Heart right ventricle (tissue), 16 donors: ENCODE data around the gene SENP6. TPM values are rescaled to one million over a fixed set of nuclear protein-coding genes. Genes with fewer than 3 reads are reported as not detected.
"Not testable (repeated sequence)": the region's sequence is repeated elsewhere in the genome, so short reads cannot be mapped to it uniquely, and the experiment has no call there.

Experiments
- ATAC-seq, 8 donors: fragments of 200-7000 bp; cut with Tn5 transposase; one replicate each; pipeline ENCODE4 v1.9.1; 2020; ENCODE audit warnings: mild to moderate bottlenecking in 8 of 8, moderate library complexity in 8 of 8, moderate number of reproducible peaks in 1 of 8
- DNase-seq, 2 donors: peaks; one replicate each; pipeline ENCODE4 v3.0.0-alpha.2; 2020
- H3K27ac ChIP-seq, 10 donors: fragments of 200-600 bp; sonication (generic) in 2 of 10; one replicate each; pipeline versions ENCODE4 v1.5.0 to v1.8.0; 2020 to 2022; ENCODE audit warnings: mild to moderate bottlenecking in 3 of 10
- H3K27me3 ChIP-seq, 7 donors: fragments of 200-600 bp; one replicate each; pipeline ENCODE4 v1.8.0; 2021 to 2022; ENCODE audit warnings: mild to moderate bottlenecking in 2 of 7
- H3K36me3 ChIP-seq, 9 donors: fragments of 200-600 bp; sonication (generic) in 1 of 9; one replicate each; pipeline versions ENCODE4 v1.5.0 to v1.8.0; 2020 to 2022; ENCODE audit warnings: mild to moderate bottlenecking in 2 of 9
- H3K4me1 ChIP-seq, 9 donors: fragments of 200-600 bp; sonication (generic) in 1 of 9; one replicate each; pipeline versions ENCODE4 v1.5.0 to v1.8.0; 2020 to 2022; ENCODE audit warnings: mild to moderate bottlenecking in 4 of 9
- H3K4me3 ChIP-seq, 10 donors: fragments of 200-600 bp; sonication (generic) in 2 of 10; one replicate each; pipeline versions ENCODE4 v1.5.0 to v1.8.0; 2020 to 2022; ENCODE audit warnings: mild to moderate bottlenecking in 7 of 10, moderate library complexity in 2 of 10
- H3K9me3 ChIP-seq, 11 donors: fragments of 200-600 bp in 10 of 11; sonication (generic) in 2 of 11; one replicate each; pipeline versions ENCODE4 v1.5.0 to v1.8.0; 2013 to 2022; ENCODE audit warnings: mild to moderate bottlenecking in 2 of 11, control low read depth in 1 of 11, moderate library complexity in 1 of 11
- WGBS, 2 donors: extraction: QIAGEN DNeasy Blood & Tissue Kit; methylation state at CpG; one replicate each; pipeline ENCODE4 v1.1.7; 2013; ENCODE audit warnings: inconsistent platforms in 1 of 2; 5-methylcytosine and 5-hydroxymethylcytosine counted together
- intact Hi-C, 10 donors: fragments of 100-400 bp; cut with DNase I; formaldehyde crosslinking; loops; one replicate each; pipeline versions ENCODE4 v1.11.1 to v1.14.2; 2022
- polyA plus RNA-seq, 2 donors: library from polyadenylated mRNA; stranded (reverse); fragments of 200-250 nt; gene quantifications; one replicate each; pipeline ENCODE4 v1.2.3, GENCODE V29; 2013
- total RNA-seq, 10 donors: library from RNA; stranded (reverse); fragmentation: NEBNext Ultra II Directional in 3 of 10; extraction: Animal tissue kit (Norgen Biotek cat#: 25700) in 3 of 10; gene quantifications; one replicate each; pipeline versions ENCODE4 v1.2.1 to v1.2.4, GENCODE V29; 2021 to 2023
- TF ChIP-seq, protein P1 (sequence below), 9 donors: fragments of 200-600 bp; sonication (generic) in 2 of 9; IDR thresholded peaks; one replicate each; pipeline versions ENCODE4 v1.5.0 to v1.8.0; 2021 to 2022; ENCODE audit warnings: antibody characterized with exemption in 9 of 9, mild to moderate bottlenecking in 5 of 9, moderate library complexity in 1 of 9
- donor health status: Arrhythmogenic right ventricular cardiomyopathy.
- donor health status: ischemic (EF 13 %, LVEDD 7.1; RV severe dilation, severe dysfunction).
- donor health status: healthy with polysubstance abuse.
- donor health status: DM: no; HTN: yes; CAD: no.
- donor health status: DM: no; HTN: no; CAD: no.
- donor health status: ischemic (EF 25% LVEDD 6.9; RV normal size, moderate dysfunction).
- donor health status: ischemic (EF 25% LVEDD 5.7; RV mildly dilated, moderate dysfunction).
- donor health status: healthy.
- donor health status: DM: yes; HTN: yes; CAD: no.
- donor health status: Ischemic cardiomyopathy.
- donor health status: ischemic (EF 35%, LVEDD 5.7; RV mildly dilated, moderate dysfunction).
- donor health status: nonischemic (EF 11% LVEDD 7.7; RV severe dilation, severe dysfunction).
- donor health status: DM: yes; HTN: yes; CAD: no.
- donor health status: PGD.
- donor health status: ischemic (EF 29% LVEDD 5.4; RV normal size, mild dysfunction).
- donor health status: nonischemic (EF 23%, LVEDD 6.1; RV moderate dilation, normal function).

Gene SENP6
- total and polyA plus RNA-seq, 12 donors, result 14.1 to 72.5 (median 62.2) TPM

DNA sequence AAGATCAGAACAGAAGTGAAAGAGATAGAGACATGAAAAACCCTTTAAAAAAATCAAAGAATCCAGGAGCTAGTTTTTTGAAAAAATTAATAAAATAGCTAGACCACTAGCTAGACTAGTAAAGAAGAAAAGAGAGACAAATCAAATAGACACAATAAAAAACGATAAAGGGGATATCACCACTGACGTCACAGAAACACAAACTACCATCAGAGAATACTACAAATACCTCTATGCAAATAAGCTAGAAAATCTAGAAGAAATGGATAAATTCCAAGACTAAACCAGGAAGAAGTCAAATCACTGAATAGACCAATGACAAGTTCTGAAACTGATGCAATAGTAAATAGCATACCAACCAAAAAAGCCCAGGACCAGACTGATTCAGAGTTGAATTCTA lies 29.6 kb upstream of the SENP6 start:
- WGBS, 2 donors, result 92% methylated on average over 2 of the region's 2 CpGs
- no peaks in the 10 kb centered on the region for H3K4me1 ChIP-seq
- H3K27ac ChIP-seq, result no peak overlapping the region
- H3K27me3 ChIP-seq, result no peaks in the 10 kb centered on the region
- DNase-seq, result no peak
- no peaks in the 10 kb centered on the region for H3K9me3 ChIP-seq
- no peak overlapping the region for H3K4me3 ChIP-seq
- no peak for ATAC-seq
- intact Hi-C loops, result no loop called here
- no peaks in the 10 kb centered on the region for H3K36me3 ChIP-seq
- TF ChIP-seq, protein P1, sequence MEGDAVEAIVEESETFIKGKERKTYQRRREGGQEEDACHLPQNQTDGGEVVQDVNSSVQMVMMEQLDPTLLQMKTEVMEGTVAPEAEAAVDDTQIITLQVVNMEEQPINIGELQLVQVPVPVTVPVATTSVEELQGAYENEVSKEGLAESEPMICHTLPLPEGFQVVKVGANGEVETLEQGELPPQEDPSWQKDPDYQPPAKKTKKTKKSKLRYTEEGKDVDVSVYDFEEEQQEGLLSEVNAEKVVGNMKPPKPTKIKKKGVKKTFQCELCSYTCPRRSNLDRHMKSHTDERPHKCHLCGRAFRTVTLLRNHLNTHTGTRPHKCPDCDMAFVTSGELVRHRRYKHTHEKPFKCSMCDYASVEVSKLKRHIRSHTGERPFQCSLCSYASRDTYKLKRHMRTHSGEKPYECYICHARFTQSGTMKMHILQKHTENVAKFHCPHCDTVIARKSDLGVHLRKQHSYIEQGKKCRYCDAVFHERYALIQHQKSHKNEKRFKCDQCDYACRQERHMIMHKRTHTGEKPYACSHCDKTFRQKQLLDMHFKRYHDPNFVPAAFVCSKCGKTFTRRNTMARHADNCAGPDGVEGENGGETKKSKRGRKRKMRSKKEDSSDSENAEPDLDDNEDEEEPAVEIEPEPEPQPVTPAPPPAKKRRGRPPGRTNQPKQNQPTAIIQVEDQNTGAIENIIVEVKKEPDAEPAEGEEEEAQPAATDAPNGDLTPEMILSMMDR (IDR thresholded peaks at IDR 0.05), result no peak

- Histone ChIP-seq H3K27ac (no peak overlapping the region), H3K9me3 (peaks cover 0 to 7% (median 0%) of the 10 kb centered on the region in 11 donors), H3K4me1 (no peaks in the 10 kb centered on the region), H3K4me3 (no peak overlapping the region), H3K36me3 (no peaks in the 10 kb centered on the region), H3K27me3 (no peaks in the 10 kb centered on the region)
- DNase-seq (no peak), ATAC-seq (no peak)
- TF ChIP-seq, protein P1 (IDR thresholded peaks at IDR 0.05), result no peak
- intact Hi-C loops, result no loop called here
- WGBS, 2 donors, result 91 to 92% methylated on average over 4 of the region's 4 CpGs
Measured at GRCh38 chr6:75579951-75580350, 21.7 kb upstream of the SENP6 start.

DNA sequence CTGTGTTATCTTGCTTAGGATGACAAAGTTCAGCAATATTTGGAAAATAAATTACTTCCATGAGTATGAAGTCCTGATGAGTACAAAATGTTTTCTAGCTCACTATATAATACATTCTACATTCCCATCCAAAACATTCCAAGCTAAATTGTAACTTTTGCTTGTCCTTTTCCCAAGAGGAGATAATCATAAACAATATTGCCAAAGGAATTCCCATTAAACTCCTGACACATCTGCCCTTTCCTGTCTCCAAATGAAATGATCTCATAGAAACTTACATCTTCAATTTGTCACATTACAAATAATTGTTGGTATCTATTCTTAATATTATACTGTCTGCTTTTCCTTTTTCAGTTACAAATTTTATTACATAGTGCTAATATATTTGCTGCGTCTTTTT lies 20.4 kb upstream of the SENP6 start:
- Histone ChIP-seq H3K27ac (no peak overlapping the region), H3K27me3 (no peaks in the 10 kb centered on the region), H3K36me3 (no peaks in the 10 kb centered on the region), H3K4me3 (no peak overlapping the region), H3K9me3 (peaks cover 0 to 8% (median 0%) of the 10 kb centered on the region in 11 donors), H3K4me1 (no peaks in the 10 kb centered on the region)
- ATAC-seq, result no peak
- intact Hi-C loops, result no loop called here
- WGBS, 2 donors, result 88 to 96% methylated on average over 1 of the region's 1 CpG
- DNase-seq, result no peak
- TF ChIP-seq, protein P1 (IDR thresholded peaks at IDR 0.05), result no peak

DNA sequence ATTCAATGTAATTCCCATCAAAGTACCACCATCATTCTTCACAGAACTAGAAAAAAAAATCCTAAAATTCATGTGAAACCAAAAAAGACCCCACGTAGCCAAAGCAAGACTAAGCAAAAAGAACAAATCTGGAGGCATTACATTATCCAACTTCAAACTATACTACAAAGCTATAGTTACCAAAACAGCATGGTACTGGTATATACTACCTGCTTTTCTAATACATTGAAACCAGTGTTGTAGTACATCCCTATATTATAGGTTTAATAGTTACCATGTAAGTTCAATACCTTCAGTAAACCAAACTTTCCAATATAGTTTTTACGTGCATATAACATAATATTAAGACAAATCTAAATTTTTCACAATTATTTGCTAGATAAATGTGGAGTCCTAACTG lies 17.1 kb upstream of the SENP6 start:
- intact Hi-C loops, H3K4me3 ChIP-seq, H3K27ac ChIP-seq, H3K27me3 ChIP-seq, ATAC-seq, H3K4me1 ChIP-seq, H3K36me3 ChIP-seq, H3K9me3 ChIP-seq, DNase-seq: not testable (repeated sequence)
- 70 to 94% methylated on average over 2 of the region's 2 CpGs for WGBS, 2 donors

- no peaks in the 10 kb centered on the region for H3K36me3 ChIP-seq
- H3K4me1 ChIP-seq, result no peaks in the 10 kb centered on the region
- peaks cover 0 to 8% (median 0%) of the 10 kb centered on the region in 11 donors for H3K9me3 ChIP-seq
- intact Hi-C loops, result no loop called here
- H3K27ac ChIP-seq, result no peak overlapping the region
- 96 to 100% methylated on average over 2 of the region's 2 CpGs for WGBS, 2 donors
- TF ChIP-seq, protein P1 (IDR thresholded peaks at IDR 0.05), result no peak
- no peak for DNase-seq
- ATAC-seq, result no peak
- H3K4me3 ChIP-seq, result no peak overlapping the region
- H3K27me3 ChIP-seq, result no peaks in the 10 kb centered on the region
Measured at GRCh38 chr6:75588948-75589347, 12.7 kb upstream of the SENP6 start.
